Gastroesophageal sphincter (tissue), 3 donors: ENCODE measurements around the gene FOXN3.

Experiments
- EP300 ChIP-seq: sonication (generic); formaldehyde crosslinking; IDR thresholded peaks from one replicate; pipeline ENCODE4 v1.6.1; 2017; ENCODE audit warnings: antibody characterized with exemption, mild to moderate bottlenecking
- POLR2AphosphoS5 ChIP-seq: sonication (generic); formaldehyde crosslinking; IDR thresholded peaks from one replicate; pipeline ENCODE4 v1.6.1; 2017; ENCODE audit warnings: antibody characterized with exemption
- TF ChIP-seq, protein P1 (sequence below), 4 experiments: fragments of 200-600 bp in 2 of 4; fragments of 450-650 bp in 2 of 4; sonication (generic) in 1 of 4; IDR thresholded peaks; one replicate each; pipeline ENCODE4 v1.5.1; 2017 to 2019; ENCODE audit warnings: antibody characterized with exemption in 4 of 4, mild to moderate bottlenecking in 2 of 4, moderate library complexity in 2 of 4

DNA sequence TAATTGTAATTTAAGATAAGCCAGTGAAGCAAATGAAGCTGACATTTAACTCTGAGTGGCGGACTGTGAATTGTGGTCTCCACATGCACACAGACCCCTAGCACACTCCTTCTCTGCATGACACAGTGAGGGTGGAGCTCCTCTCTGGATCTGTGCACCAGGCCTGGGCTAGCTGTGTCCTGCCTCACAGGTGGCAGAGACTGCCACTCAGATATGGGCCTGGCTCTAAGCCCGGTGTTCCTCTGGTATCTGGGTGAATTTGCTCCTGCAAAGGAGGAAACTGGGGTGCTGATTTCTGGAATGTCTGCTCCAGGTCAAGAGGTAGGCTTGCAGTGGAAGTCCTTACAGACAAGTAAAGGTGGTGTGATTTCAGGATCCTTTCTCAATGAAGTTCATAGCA lies 282.4 kb downstream of the FOXN3 start:
- TF ChIP-seq POLR2AphosphoS5 (no peak), EP300 (no peak)
- TF ChIP-seq, protein P1, sequence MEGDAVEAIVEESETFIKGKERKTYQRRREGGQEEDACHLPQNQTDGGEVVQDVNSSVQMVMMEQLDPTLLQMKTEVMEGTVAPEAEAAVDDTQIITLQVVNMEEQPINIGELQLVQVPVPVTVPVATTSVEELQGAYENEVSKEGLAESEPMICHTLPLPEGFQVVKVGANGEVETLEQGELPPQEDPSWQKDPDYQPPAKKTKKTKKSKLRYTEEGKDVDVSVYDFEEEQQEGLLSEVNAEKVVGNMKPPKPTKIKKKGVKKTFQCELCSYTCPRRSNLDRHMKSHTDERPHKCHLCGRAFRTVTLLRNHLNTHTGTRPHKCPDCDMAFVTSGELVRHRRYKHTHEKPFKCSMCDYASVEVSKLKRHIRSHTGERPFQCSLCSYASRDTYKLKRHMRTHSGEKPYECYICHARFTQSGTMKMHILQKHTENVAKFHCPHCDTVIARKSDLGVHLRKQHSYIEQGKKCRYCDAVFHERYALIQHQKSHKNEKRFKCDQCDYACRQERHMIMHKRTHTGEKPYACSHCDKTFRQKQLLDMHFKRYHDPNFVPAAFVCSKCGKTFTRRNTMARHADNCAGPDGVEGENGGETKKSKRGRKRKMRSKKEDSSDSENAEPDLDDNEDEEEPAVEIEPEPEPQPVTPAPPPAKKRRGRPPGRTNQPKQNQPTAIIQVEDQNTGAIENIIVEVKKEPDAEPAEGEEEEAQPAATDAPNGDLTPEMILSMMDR (IDR thresholded peaks at IDR 0.05), result no peak
